RKO (cell line): ENCODE data around the gene SHANK3.
"Not testable (repeated sequence)": the region's sequence is repeated elsewhere in the genome, so short reads cannot be mapped to it uniquely, and the experiment has no call there.

Experiments
- DNase-seq: peaks from one replicate; pipeline ENCODE4 v3.0.0-alpha.2; 2016; ENCODE audit warnings: low spot score

The SHANK3 gene

DNA sequence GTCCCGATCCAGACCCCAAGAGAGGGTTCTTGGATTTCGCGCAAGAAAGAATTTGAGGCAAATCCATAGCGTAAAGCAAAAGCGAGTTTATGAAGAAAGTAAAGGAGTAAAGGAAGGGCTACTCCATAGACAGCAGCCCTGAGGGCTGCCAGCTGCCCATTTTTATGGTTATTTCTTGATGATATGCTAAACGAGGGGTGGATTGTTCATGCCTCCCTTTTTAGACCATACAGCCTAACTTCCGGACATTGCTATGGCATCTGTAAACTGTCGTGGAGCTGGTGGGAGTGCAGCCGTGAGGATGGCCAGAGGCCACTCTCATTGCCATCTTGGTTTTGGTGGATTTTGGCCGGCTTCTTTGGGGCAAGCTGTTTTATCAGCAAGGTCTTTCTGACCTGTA, 19.4 kb upstream of the SHANK3 start:
- DNase-seq, result no peak

DNA sequence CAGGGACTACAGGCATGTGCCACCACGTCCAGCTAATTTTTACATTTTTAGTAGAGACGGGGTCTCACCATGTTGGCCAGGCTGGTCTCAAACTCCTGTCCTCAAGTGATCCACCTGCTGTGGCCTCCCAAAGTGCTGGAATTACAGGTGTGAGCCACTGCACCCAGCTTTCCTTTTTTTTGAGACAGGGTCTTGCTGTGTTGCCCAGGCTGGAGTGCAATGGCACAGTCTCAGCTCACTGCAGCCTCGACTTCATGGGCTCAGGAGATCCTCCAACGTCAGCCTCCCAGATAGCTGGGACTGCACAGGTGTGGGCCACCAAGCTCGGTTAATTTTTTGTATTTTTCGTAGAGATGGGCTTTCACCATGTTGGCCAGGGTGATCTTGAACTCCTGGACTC, 18.0 kb upstream of the SHANK3 start:
- DNase-seq, result not testable (repeated sequence)

DNA sequence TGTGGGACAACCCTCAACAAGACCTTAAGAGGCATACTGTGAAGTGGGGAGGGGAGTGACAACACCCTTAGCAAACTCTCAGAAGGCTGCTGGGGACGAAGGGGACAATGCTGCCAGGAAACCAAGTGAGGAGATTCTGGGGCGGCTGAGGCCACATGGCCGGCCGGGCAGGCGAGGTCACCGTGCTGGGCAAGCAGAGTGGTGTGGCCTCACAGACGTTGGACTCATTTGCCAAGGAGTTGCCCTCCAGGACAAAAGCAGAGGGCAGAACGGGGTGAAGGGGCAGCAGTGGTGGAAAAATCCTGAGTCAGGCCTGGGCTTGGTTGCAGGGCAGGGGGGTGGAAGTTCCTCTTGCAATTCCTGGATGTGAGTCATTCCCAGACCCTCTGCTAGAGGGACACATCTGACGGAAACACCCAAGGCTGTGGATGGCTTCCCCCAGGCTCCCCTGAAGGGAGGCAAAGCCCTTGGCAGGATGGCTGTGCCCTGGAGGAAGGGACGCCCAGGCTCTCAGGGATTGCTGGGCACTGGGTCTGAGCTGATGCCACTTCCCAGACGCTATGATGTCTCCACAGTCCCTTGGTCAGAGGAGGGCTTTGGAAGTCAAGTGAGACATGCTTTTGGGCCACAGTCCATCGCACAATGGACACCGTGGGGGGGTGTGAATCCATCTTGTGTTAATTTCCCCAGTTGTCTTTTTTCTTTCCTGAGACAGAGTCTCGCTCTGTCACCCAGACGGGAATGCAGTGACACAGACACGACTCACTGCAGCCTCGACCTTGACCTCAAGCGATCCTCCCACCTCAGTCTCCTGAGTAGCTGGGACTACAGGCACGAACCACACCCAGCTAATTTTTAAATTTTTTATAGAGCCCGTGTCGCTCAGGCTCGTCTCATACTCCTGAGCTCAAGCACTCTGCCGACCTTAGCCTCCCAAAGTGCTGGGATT, 16.2 kb upstream of the SHANK3 start:
- peak; percentile 52 for DNase-seq

DNA sequence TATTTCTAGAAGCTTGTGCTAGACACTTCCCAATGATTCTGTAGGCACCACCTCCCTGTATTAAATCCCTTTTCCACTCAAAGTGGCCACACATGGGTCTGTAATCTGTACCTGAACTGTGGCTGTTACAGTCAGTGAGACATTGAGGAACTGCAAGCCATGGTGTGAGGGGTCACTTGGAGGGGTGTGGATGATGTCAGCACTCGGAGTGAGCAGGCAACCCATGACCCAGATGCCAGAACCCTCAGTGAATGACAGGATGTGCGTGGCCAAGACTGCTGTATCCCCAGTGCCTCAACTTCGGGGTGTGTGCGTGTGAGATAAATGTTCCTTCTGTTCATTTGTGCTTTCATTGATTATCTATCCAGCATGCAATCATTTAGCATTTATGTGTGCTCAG, 14.7 kb upstream of the SHANK3 start:
- no peak for DNase-seq

DNA sequence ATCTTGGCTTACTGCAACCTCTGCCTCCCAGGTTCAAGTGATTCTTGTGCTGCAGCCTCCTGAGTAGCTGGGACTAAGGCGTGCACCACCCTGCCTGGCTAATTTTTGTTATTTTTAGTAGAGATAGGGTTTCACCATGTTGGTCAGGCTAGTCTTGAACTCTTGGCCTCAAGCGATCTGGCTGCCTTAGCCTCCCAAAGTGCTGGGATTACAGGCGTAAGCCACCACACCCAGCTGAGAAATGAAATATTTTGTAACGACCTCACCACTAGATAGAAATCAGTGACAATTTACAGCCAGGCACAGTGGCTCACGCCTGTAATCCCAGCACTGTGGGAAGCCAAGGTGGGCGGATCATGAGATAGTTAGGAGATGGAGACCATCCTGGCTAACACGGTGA, 12.9 kb upstream of the SHANK3 start:
- DNase-seq, result not testable (repeated sequence)

DNA sequence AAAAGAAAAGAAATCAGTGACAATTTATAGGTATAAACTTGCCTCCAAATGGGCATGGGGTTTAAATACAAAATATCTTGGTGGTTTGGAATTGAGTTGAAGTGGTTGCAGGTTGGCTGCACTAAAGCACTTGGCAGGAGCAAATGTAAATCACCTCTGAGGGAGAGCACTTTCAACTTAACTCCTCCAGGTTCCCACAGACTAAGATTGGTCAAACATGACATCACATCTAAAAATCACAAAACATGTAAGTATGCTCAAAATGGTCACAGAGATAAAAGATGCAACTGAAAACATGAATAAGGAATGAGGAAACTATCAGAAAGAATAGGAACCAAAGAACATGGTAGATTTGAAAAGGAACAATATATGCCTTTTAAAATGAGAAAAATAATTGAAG, 12.3 kb upstream of the SHANK3 start:
- no peak for DNase-seq

DNA sequence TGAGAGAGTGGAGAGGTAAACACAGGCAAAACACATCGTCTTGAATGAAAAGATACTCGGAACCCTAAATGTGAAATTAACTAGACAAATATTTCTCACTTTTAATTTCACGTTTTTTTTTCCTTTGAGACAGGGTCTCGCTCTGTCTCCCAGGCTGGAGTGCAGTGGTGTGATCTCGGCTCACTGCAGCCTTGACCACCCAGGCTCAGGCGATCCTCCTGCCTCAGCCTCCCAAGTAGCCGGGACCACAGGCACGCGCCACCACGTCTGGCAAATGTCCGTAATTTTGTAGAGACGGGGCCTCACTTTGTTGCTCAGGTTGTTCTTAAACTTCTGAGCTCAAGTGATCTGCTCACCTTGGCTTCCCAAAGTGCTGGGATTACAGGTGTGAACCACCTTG, 7.4 kb upstream of the SHANK3 start:
- no peak for DNase-seq

DNA sequence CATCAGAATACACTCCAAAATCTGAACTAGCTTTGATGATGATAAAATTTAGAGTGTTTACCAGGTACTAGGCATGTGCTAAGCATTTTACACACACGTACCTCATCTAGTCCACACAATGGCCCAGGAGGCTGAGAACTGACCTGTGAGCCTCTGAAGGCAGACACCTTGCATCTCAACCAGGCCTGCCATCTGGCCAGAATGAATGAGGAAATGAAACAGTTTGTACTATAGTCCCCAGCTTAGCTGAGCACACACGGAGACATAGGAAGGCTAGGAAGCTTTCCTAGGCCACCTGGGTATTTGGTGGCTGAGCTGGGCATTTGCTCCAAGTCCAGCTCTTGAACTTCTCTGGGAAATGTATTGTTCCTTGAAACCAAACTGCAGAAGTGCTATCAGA, 6.9 kb upstream of the SHANK3 start:
- DNase-seq, result no peak

DNA sequence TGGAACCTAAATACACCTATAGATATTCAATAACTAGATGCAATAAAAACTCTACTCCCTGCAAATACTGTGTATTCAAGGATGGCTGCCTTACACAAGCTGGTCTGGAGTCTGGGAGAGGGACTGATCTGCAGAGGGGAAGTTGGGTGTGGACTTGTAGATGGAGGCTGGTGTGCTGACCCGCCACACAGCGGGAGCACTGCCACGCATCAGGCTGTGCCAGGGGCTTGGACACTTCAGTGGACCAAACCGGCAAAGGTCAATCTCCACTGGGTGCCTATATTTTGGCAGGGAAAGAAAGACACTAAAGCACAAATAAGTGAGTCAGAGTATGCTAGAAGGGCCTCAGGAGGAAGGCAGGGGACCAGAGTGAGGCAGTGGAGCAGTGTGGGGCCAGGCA, 2.1 kb upstream of the SHANK3 start:
- DNase-seq, result no peak

DNA sequence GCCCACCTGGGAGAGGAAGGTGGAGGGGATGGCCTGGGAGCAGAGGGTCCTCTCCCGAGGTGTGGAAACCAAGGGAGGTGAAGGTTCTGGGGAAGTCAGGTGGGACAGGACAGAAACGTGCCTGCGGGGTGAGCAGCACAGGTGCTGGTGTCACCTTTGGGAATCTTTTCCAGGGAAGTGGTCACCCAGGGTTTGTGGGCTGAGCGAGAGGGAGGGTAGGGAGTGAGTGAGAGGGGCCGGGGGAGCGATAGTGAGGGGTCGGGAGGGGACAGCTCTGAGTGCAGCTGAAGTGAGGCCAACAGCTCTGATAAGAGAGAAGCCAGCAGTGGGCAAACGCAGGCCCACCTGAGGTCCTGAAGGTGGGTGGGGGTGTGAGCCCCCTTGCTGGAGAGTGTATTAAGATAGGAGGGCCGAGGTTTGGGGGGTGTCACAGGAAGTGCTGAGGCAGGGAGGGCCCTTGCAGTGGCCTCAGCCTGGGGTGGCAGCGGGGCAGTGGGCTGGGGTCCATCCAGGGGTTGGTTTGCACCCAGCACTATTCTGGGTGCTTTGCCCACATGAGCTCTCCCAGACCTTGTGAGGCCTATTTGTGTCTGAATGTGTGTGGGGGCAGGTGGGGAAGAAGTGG, 1.6 kb upstream of the SHANK3 start:
- DNase-seq, result no peak

DNA sequence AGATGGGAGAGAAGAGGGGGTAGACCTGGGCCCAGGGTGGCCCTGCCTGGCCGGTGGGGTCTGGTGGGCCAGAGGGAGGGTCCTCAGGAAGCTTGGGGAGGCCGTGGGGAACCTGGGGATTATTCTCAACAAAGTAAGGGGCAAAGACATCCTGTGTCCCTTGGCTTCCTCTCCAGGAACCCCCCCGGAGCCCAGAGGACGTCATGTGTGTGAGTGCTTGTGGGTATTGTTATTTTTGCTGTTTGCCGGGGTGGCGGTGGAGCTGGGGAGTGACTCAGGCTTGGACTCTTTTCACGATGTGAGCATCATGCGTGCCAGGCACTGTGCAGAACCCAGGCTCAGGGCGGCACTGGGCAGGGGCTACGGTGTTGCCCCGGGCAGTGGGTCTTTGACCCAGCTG, 982 bp upstream of the SHANK3 start:
- no peak for DNase-seq

DNA sequence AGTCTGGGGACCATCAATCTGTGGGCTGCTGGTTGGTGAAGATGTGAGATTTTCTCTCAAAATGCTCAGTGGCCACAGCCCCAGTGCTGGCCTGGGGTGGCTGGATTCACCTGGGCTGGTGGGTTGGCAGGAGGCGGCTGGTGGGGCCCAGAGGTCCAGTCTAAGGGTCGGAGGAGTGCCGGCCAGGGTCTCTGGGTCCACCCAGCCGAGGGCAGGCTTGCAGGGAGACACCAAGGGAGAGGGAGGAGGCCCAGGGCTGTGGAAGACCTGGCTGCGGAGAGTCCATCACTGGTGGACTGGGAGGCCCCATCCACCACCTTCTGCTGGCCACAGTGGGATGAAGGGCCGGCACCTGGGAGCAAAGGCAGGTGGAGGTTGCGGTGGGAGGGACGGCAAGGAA, 582 bp upstream of the SHANK3 start:
- DNase-seq, result no peak

DNA sequence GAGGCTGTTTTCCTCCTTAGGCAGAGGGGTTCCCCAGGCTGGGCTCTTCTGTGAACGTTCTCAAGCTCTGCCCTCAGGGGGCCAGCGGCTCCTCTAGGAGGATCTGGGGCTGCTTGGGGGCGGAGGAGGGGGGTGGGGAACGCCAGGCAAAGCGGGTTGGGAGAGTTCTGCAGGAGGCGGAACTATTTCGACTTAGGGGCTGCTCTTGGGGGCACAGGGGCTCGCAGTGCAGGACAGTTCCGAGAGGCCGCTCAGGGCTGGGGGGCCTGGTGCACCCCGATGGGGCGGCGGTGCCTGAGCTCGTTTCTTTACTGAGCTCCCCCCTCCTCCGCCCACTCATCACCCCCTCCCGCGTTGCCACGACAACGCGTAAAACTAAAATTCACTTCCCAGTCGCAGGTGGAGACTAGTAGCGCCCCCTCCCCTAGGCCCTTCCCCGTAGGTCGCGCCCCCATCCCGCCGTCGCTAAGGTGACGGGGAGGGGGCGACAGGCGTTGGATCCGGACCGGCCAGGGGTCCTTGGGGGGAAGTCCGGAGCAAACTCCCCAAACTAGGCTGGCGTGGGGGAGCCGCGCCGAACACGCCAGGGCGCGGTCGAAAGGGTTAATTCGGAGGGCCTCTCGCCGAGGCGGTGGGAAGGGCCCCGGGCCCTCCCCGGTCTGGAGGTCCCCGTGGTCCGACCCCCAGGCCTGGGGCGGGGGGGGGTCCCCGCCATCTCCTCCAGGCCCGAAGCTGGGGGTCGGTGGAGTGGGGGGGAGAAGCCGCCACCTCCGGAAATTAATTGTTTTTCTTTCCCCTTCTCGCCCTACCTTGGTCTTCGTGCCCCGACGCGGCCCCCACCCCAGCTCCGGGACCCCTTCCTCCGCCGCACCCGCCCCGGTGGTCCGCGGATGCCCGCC, 857 bp downstream of the SHANK3 start:
- no peak for DNase-seq

DNA sequence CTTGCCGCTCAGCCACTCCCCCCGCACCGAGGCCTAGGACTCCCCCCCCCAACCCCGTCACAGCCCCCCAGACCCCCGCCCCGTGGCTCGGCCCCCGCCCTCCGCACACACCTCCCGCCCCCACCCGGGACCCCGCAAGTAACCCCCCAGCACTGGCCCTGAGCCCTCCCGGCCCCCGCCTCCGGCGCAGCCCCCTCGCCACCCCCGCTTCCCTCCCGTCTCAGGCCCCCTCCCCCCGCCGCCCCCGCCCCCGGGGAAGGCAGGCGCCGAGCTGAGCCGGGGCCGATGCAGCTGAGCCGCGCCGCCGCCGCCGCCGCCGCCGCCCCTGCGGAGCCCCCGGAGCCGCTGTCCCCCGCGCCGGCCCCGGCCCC, 1.5 kb downstream of the SHANK3 start:
- no peak for DNase-seq

DNA sequence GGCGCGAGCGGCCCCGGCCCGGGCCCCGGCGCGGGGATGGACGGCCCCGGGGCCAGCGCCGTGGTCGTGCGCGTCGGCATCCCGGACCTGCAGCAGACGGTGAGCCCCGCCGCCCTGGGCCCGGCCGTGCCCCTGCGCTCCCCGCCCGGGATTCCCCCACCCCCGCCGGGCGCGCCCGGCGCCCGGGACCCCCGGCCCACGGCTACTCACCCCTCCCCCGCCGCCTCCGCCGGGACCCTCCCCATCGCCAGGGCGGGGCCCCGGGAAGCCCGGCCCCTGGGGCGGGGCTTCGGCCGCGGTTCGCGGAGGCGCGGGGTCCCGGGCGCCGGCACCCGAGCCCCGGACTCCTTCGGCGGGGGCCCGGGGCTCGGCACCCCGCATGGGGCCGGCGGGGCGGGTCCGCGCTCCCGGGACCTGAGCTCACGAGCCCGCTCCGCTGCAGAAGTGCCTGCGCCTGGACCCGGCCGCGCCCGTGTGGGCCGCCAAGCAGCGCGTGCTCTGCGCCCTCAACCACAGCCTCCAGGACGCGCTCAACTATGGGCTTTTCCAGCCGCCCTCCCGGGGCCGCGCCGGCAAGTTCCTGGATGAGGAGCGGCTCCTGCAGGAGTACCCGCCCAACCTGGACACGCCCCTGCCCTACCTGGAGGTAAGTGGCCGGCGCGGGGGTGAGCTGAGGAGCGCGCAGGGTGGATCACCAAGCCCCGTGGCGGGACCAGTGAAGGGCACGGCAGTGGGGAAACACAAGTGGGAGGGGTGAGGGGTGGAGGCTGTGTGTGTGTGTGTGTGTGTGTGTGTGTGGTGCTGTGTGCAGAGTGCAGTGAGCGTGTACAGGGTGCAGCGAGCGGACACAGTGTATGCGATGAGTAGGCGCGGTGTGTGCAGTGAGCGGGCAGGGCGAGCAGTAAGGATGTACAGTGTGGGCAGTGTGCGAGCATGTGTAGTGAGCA, 2.3 kb downstream of the SHANK3 start:
- DNase-seq, result peak; percentile 74

DNA sequence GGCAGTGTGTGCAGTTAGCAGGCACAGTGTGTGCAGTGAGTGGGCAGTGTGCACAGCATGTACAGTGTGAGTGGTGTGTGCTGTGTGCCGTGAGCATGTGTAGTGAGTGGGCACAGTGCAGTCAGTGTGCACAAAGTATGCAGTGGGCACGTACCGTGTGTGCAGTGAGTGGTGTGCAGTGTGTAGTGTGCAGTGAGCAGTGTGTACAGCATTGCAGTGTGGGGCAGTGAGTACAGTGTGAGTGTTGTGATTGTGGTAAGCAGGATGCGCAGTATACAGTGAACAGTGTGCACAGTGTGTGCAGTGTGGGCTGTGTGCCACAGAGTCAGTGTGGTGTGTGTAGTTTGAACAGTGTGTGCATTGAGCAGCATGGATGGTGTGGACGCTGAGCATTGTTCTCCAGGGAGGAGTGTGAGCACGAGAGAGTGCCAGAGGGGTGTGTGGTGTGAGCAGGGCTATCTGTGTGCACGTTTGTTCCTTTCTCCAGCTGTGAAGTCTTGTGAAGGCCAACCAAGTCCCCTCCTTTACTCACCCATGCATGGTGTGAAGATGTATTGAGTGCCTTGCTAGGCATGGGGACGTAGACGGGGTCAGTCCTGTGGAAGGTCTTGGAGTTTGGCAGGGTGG, 3.0 kb downstream of the SHANK3 start:
- no peak for DNase-seq

DNA sequence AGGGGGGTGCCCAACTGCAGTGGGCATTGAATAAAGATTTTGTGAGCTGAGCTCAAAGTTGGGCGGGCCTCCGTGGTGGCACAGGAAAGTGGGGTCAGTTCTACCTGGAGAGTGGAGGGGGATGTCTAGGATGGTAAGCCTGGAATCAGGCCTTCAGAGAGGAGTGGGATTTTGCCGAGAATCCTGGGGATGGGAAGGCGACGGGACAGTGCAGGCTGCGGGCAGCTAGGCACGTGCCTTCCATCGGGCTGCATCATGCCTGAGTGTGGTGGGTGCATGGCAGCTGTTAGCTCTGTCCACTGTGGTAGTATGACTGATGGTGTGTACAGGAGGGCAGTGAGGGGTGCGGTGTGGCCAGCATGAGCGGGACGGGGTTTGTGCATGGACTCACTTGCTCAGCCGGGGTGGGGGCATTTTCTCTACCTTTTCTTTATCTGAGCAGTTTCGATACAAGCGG, 3.6 kb downstream of the SHANK3 start:
- DNase-seq, result no peak

DNA sequence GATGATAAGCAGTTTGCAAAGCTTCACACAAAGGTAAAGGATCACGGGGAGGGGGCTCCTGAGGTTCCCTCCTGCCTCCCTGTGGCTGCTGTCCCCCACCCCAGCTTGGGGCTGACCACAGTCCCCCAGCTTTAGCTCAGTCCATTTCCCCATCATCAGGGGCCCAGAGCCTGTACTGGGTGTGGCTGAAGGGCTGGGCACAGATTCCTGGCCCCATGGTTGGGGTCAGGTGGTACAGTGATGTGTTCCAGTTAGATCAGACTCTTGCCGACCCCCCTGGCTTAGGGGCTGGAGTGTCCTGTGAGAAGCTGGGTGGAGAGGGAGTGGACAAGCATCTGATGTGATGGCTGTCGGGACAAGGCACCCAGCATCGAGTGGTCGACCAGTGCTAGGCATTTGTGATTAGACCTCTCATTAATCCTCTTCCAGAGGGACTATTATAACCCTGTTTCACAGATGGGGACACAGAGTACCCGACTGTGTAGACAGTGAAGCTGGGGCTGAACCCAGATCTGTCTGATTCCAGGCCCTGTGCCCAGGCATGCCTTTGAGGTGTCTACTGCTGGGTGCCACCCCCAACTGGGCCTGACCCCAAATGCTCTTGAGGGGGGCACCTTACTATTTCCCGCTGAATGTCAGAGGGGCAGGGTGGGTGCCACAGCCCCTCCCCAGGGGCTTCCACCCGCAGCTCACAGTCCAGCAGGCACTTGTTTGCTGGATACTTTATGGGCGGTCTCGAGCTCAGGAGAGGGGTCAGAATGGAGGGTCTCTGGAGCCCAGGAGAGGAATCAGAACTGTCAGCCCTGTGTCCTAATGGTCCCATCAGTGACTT, 4.3 kb downstream of the SHANK3 start:
- DNase-seq, result no peak

DNA sequence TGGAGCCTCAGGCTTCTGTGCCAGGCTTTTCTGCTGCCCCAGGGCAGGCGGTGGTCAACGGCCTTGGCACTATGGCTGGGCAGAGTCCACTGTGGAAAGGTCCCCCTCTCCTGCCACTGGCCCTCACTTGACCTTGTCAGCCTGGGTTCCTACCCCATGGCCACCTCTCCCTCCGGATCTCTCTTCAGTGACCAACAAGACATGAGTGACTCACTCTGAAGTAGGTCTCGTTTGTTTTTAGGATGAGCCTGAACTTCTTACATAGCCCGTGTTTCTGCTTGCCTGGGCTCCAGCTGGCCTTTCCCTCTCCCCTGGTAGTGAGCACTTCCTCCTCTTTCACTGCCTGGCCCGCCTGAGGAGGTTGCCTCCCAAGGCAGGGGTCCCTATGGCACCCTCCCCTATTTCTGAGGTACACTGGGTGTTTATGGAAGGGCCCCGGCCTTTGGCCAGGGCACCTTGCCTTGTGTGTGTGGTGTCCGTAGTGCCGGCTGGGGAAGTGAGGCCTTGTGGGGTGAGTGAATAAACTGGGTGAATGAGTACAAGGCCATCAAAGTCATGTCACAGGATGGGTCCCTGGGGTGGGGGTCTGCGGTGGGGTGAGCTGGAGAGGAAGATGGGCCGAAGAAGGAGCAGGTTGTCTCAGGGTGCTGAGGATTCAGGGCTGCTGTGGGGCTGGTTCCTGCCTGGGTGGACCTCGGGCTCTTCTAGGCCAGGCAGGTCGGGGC, 5.0 kb downstream of the SHANK3 start:
- DNase-seq, result no peak
